Measurements from ENCODE around the gene RBM4. TPM values are rescaled to one million over a fixed set of nuclear protein-coding genes. Genes with fewer than 3 reads are reported as not detected.

The RBM4 gene
- total RNA-seq, 1 experiment from 2014 or later = 94.4 TPM

GRCh38 chr11:66683877-66684276, 45.4 kb downstream of the RBM4 start:
- intact Hi-C loops (cut with micrococcal nuclease) = no loop called here
- POLR2A ChIA-PET = no interaction called here
- Histone ChIP-seq H3K4me3 (replicated peaks in 1 of 2; ENCODE audit: low read depth in 1 of 2, low read length in 2 of 2) (no peak overlapping the region), H3K4me1 (ENCODE audit: control insufficient read depth in 1 of 2, insufficient read depth in 2 of 2, low read length in 2 of 2) (peaks cover 0 to 1% of the 10 kb centered on the region in 2 experiments; a peak in 1 of 4 replicates), H2AFZ (ENCODE audit: low read depth, low read length, poor library complexity, severe bottlenecking) (no peak overlapping the region), H3K9me2 (ENCODE audit: insufficient read depth) (no peaks in the 10 kb centered on the region), H3K9me3 (ENCODE audit: control insufficient read depth in 1 of 2, insufficient read depth in 1 of 2, low read depth in 1 of 2, low read length in 2 of 2) (no peaks in the 10 kb centered on the region), H4K20me1 (ENCODE audit: insufficient read depth) (no peaks in the 10 kb centered on the region), H3K9ac (ENCODE audit: low read length) (no peak overlapping the region), H3K27me3 (ENCODE audit: insufficient read depth, low read length) (no peaks in the 10 kb centered on the region), H3K79me2 (ENCODE audit: insufficient read depth, low read length) (no peaks in the 10 kb centered on the region), H3K4me2 (ENCODE audit: low read length) (no peak overlapping the region), H3K27ac (ENCODE audit: low read depth, low read length) (no peak overlapping the region), H3K36me3 (ENCODE audit: control insufficient read depth in 1 of 2, insufficient read depth in 2 of 2, low read length in 2 of 2) (no peaks in the 10 kb centered on the region)
- CTCF ChIA-PET = no interaction called here
- RAD21 ChIA-PET (ENCODE audit: low non-redundant PET in 1 of 2, low total read pairs in 2 of 2, uncharacterized antibody in 2 of 2, unreplicated experiment in 2 of 2) = no interaction called here
- DNase-seq (ENCODE audit: low read depth, low spot score) (no peak), ATAC-seq (no peak)
- BruUV-seq (replicated peaks) = no TSS peak
- no peak for TF ChIP-seq CEBPB (IDR thresholded peaks at IDR 0.05; ENCODE audit: low read depth)
- TF ChIP-seq JUND (IDR thresholded peaks at IDR 0.05) = no peak
- no peak for TF ChIP-seq EZH2phosphoT487 (IDR thresholded peaks at IDR 0.05; ENCODE audit: borderline replicate concordance)
- no peak for TF ChIP-seq SIN3A (IDR thresholded peaks at IDR 0.05; ENCODE audit: low read depth)
- TF ChIP-seq FOSL1 (IDR thresholded peaks at IDR 0.05; ENCODE audit: low read depth) = no peak
- TF ChIP-seq REST (IDR thresholded peaks at IDR 0.05; ENCODE audit: low read depth) = no peak
- no peak for TF ChIP-seq RAD21 (IDR thresholded peaks at IDR 0.05; ENCODE audit: low read depth)
- TF ChIP-seq ZFX (IDR thresholded peaks at IDR 0.05) = no peak
- no peak for TF ChIP-seq TCF7L2 (IDR thresholded peaks at IDR 0.05; ENCODE audit: borderline replicate concordance, extremely low read depth, insufficient read depth, insufficient read length)
